OCI-LY3 (cell line): ENCODE measurements around the gene ZSWIM6.

Experiments
- CTCF ChIP-seq: fragments of 200-600, 300-600 bp; sonication (generic); IDR thresholded peaks from 2 replicates; pipeline ENCODE4 v1.5.1; 2014; ENCODE audit warnings: antibody characterized with exemption, low read length, low read depth
- EZH2phosphoT487 ChIP-seq: fragments of 200-600 bp; shearing (Covaris generic); IDR thresholded peaks from 2 replicates; pipeline ENCODE4 v1.6.1; 2018; ENCODE audit warnings: antibody characterized with exemption, mixed run types, low read depth

- TF ChIP-seq CTCF, result no peak
- no peak for TF ChIP-seq EZH2phosphoT487
Observed at GRCh38 chr5:61465496-61465895, 133.4 kb downstream of the ZSWIM6 start.
